Measurements from ENCODE around the gene HSFX3.
"Not testable (repeated sequence)": the region's sequence is repeated elsewhere in the genome, so short reads cannot be mapped to it uniquely, and the experiment has no call there.

GRCh38 chrX:149526318-149527033 is 23.2 kb downstream of the HSFX3 start:
- TF ChIP-seq, protein P1, sequence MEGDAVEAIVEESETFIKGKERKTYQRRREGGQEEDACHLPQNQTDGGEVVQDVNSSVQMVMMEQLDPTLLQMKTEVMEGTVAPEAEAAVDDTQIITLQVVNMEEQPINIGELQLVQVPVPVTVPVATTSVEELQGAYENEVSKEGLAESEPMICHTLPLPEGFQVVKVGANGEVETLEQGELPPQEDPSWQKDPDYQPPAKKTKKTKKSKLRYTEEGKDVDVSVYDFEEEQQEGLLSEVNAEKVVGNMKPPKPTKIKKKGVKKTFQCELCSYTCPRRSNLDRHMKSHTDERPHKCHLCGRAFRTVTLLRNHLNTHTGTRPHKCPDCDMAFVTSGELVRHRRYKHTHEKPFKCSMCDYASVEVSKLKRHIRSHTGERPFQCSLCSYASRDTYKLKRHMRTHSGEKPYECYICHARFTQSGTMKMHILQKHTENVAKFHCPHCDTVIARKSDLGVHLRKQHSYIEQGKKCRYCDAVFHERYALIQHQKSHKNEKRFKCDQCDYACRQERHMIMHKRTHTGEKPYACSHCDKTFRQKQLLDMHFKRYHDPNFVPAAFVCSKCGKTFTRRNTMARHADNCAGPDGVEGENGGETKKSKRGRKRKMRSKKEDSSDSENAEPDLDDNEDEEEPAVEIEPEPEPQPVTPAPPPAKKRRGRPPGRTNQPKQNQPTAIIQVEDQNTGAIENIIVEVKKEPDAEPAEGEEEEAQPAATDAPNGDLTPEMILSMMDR (IDR thresholded peaks at IDR 0.05; ENCODE audit: insufficient read depth, low read depth, low read length): not testable (repeated sequence)
- not testable (repeated sequence) for TF ChIP-seq EZH2 (IDR thresholded peaks at IDR 0.05; ENCODE audit: insufficient read depth, low read length)

Measured in astrocyte (in vitro differentiated cells and primary cell).